Colonic mucosa (tissue), 4 donors: Measurements from ENCODE around the gene TDRD10. TPM values are rescaled to one million over a fixed set of nuclear protein-coding genes. Genes with fewer than 3 reads are reported as not detected.

Source experiments
- DNase-seq: peaks from one replicate; pipeline ENCODE4 v3.0.0-alpha.2; 2020
- H3K27ac ChIP-seq: fragments of 200-600 bp; one replicate; pipeline ENCODE4 v1.8.0; 2021
- H3K27me3 ChIP-seq: fragments of 200-600 bp; one replicate; pipeline ENCODE4 v1.8.0; 2021
- H3K36me3 ChIP-seq: fragments of 200-600 bp; one replicate; pipeline ENCODE4 v1.8.0; 2021
- H3K4me1 ChIP-seq: fragments of 200-600 bp; one replicate; pipeline ENCODE4 v1.8.0; 2021; ENCODE audit warnings: mild to moderate bottlenecking
- H3K4me3 ChIP-seq: fragments of 200-600 bp; one replicate; pipeline ENCODE4 v1.8.0; 2021
- H3K9ac ChIP-seq, 2 donors: one replicate each; pipeline ENCODE4 v1.7.0; 2013; ENCODE audit warnings: control low read depth in 2 of 2, low read depth in 2 of 2, low read length in 2 of 2
- H3K9me3 ChIP-seq: fragments of 200-600 bp; one replicate; pipeline ENCODE4 v1.8.0; 2021
- CTCF ChIP-seq: fragments of 200-600 bp; IDR thresholded peaks from one replicate; pipeline ENCODE4 v1.8.0; 2022; ENCODE audit warnings: antibody characterized with exemption, mild to moderate bottlenecking
- intact Hi-C: fragments of 100-400 bp; cut with DNase I; formaldehyde crosslinking; loops from one replicate; pipeline ENCODE4 v1.14.1; 2022
- total RNA-seq, 2 donors: library from RNA; stranded (reverse); fragmentation: NEBNext Ultra II Directional in 1 of 2; extraction: Animal tissue kit (Norgen Biotek cat#: 25700) in 1 of 2; gene quantifications; one replicate each; pipeline ENCODE4 v1.2.1, GENCODE V29; 2021
- donor health status: healthy.
- donor health status: DM: no; HTN: no; CAD: no.
- donor health status: DM: no; HTN: no; CAD: no.

The TDRD10 gene
- total RNA-seq, 2 donors from 2014 or later = 0.42 to 0.67 TPM

- H3K27ac ChIP-seq = no peak within 1 kb of the TSS
- no peak for TF ChIP-seq CTCF
- no peaks in the 10 kb centered on the region for H3K9me3 ChIP-seq
- H3K36me3 ChIP-seq = no peaks in the 10 kb centered on the region
- intact Hi-C loops = loop anchor here (10.0 kb wide), 1 partner anchor 197 kb away; no protein-coding TSS in a partner anchor
- no peak within 1 kb of the TSS for H3K4me3 ChIP-seq
- peaks cover 9% of the 10 kb centered on the region for H3K27me3 ChIP-seq
- peak; percentile 50 for DNase-seq
- peaks cover 3% of the 10 kb centered on the region for H3K4me1 ChIP-seq
- no peak within 1 kb of the TSS for H3K9ac ChIP-seq
Observed at GRCh38 chr1:154567386-154568156, 65.6 kb downstream of the TDRD10 start, which contains the start of gene CHRNB2. CHRNB2 (plus strand) TSS chr1:154567778; CDS start chr1:154568045, 267 bp downstream.

DNA sequence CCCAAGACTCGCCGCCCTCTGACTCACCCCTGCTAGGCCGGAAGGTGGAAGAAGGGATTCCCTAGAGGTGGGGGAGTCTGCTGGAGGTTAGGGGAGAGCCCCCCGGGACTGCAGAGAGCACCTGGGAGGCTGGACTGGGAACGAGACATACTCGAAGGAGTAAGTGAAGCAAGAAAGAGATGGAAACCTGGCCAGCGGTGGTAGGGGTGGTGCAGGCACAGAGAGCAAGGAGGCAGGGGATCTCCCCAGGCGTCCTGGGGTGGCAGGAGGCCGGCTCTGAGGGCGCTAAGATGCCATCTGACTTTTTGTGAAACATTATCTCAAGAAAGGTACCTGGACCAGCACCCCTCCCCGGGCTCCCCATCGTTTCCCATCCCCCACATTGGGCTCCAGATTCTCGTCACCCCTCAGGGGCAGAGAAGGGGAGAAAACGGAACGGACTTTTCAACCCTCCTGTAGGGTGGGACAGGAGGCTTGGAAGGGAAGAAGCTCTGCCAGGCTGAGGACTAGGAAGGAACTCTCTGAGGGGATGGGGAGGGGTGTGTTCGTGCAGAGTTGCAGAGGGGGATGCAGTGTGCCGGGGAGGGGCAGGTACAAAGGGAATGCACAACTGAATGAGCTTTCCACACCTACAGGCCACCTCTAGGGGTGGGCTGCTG lies 66.3 kb downstream of the TDRD10 start:
- H3K9ac ChIP-seq = no peak overlapping the region
- TF ChIP-seq CTCF = no peak
- peaks cover 3% of the 10 kb centered on the region for H3K4me1 ChIP-seq
- H3K4me3 ChIP-seq = no peak overlapping the region
- intact Hi-C loops = loop anchor here (10.0 kb wide), 1 partner anchor 197 kb away; no protein-coding TSS in a partner anchor
- peaks cover 9% of the 10 kb centered on the region for H3K27me3 ChIP-seq
- H3K9me3 ChIP-seq = no peaks in the 10 kb centered on the region
- H3K36me3 ChIP-seq = no peaks in the 10 kb centered on the region
- no peak for DNase-seq
- H3K27ac ChIP-seq = no peak overlapping the region

- TF ChIP-seq CTCF = no peak
- DNase-seq = no peak
- Histone ChIP-seq H3K9me3 (no peaks in the 10 kb centered on the region), H3K36me3 (no peaks in the 10 kb centered on the region), H3K4me3 (no peak overlapping the region), H3K27ac (no peak overlapping the region), H3K27me3 (peaks cover 9% of the 10 kb centered on the region), H3K4me1 (peaks cover 3% of the 10 kb centered on the region), H3K9ac (no peak overlapping the region)
- intact Hi-C loops = no loop called here
Observed at GRCh38 chr1:154571244-154571963, 69.4 kb downstream of the TDRD10 start.

GRCh38 chr1:154571964-154572288 lies 69.9 kb downstream of the TDRD10 start:
- DNase-seq = no peak
- intact Hi-C loops = no loop called here
- H3K36me3 ChIP-seq = no peaks in the 10 kb centered on the region
- H3K4me3 ChIP-seq = no peak overlapping the region
- TF ChIP-seq CTCF = no peak
- no peaks in the 10 kb centered on the region for H3K9me3 ChIP-seq
- peaks cover 3% of the 10 kb centered on the region for H3K4me1 ChIP-seq
- H3K27me3 ChIP-seq = peaks cover 8% of the 10 kb centered on the region
- no peak overlapping the region for H3K27ac ChIP-seq
- H3K9ac ChIP-seq = no peak overlapping the region

DNA sequence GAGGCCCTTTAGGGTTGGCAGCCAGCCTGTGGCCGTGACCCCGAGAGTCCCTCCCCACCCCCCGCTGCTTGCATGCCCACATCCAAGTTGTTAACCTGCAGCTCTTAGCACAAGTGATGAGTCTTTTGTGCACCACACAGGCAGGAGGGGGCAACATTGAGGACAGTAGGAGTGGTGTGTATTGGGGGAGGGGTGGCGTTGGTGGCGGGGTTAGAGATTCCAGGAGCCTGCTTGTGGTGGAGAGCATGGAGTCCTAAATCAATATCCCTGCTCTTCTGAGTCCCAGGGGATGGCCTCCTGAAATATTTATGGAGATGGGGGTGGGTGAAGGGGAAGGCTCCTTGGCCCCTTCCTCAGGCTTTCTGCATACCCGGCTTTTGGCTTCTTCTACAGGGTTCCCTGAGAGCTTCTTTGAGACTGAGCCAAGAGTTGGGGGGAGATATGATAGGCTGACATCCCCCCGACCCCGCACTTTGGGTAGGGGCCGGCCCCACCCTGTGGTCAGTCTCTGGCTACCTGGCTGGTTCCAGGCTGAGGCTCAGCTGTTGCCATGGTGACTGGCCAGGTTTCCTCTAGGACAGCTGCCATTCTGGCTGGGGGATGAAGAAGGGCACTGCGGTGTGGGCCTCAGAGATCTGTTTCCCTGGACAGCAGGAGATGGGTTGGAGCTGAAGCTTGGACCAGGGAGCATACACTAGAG lies 70.6 kb downstream of the TDRD10 start:
- intact Hi-C loops = no loop called here
- Histone ChIP-seq H3K9ac (no peak overlapping the region), H3K27me3 (peaks cover under 1% of the 10 kb centered on the region), H3K36me3 (no peaks in the 10 kb centered on the region), H3K4me3 (no peak overlapping the region), H3K27ac (no peak overlapping the region), H3K4me1 (peaks cover 3% of the 10 kb centered on the region), H3K9me3 (no peaks in the 10 kb centered on the region)
- no peak for TF ChIP-seq CTCF
- no peak for DNase-seq
